ENCODE measurements around the gene DIDO1. TPM values are rescaled to one million over a fixed set of nuclear protein-coding genes. Genes with fewer than 3 reads are reported as not detected.
"Not testable (repeated sequence)": the region's sequence is repeated elsewhere in the genome, so short reads cannot be mapped to it uniquely, and the experiment has no call there.

DIDO1 gene
- total and polyA plus RNA-seq, 2 donors (not counting 1 experiment from before 2014, with no cell fraction given): 57.6 to 124 TPM

- H3K4me1 Mint-ChIP-seq: no peaks in the 10 kb centered on the region
- DNase-seq (no peak), ATAC-seq (ENCODE audit: low read depth) (no peak)
- no peaks in the 10 kb centered on the region for H3K9me3 Mint-ChIP-seq (ENCODE audit: insufficient read depth)
- TF ChIP-seq CTCF (IDR thresholded peaks at IDR 0.05): no peak
- TF ChIP-seq EZH2 (IDR thresholded peaks at IDR 0.05; ENCODE audit: borderline replicate concordance, insufficient read depth, low read depth, low read length, poor library complexity, severe bottlenecking): no peak
- Histone ChIP-seq H3K79me2 (ENCODE audit: control insufficient read depth, insufficient read depth, low read length) (peaks cover 5% of the 10 kb centered on the region), H3K36me3 (replicated peaks in 1 of 2; ENCODE audit: control extremely low read depth in 1 of 2, control insufficient read depth in 1 of 2, extremely low read depth in 1 of 2, insufficient read depth in 2 of 2, low read length in 1 of 2) (peaks cover 2 to 9% of the 10 kb centered on the region in 2 experiments), H3K4me2 (replicated peaks; ENCODE audit: low read depth, low read length, poor library complexity, severe bottlenecking) (no peak overlapping the region), H3K4me1 (ENCODE audit: control insufficient read depth in 2 of 2, insufficient read depth in 2 of 2, low read length in 2 of 2) (no peaks in the 10 kb centered on the region), H3K27ac (ENCODE audit: low read length in 2 of 2) (no peak overlapping the region), H3K9ac (ENCODE audit: low read length) (no peak overlapping the region), H3K27me3 (replicated peaks in 1 of 4; ENCODE audit: control extremely low read depth in 1 of 4, control insufficient read depth in 3 of 4, insufficient read depth in 4 of 4, low read length in 3 of 4) (no peaks in the 10 kb centered on the region), H3K9me3 (ENCODE audit: control extremely low read depth in 1 of 3, control insufficient read depth in 2 of 3, insufficient read depth in 1 of 3, low read length in 2 of 3) (no peaks in the 10 kb centered on the region), H2AFZ (ENCODE audit: insufficient read depth, low read depth, low read length, poor library complexity, severe bottlenecking) (no peak overlapping the region), H4K20me1 (ENCODE audit: control insufficient read depth, insufficient read depth, low read length, poor library complexity, severe bottlenecking) (no peaks in the 10 kb centered on the region), H3K4me3 (ENCODE audit: control extremely low read depth in 1 of 5, extremely low read depth in 1 of 5, insufficient read depth in 1 of 5, low read depth in 2 of 5, low read length in 4 of 5) (no peak overlapping the region)
- 97% methylated on average over 19 of the region's 22 CpGs for WGBS (ENCODE audit: insufficient coverage)
- no peak overlapping the region for H3K4me3 Mint-ChIP-seq
- H3K27ac Mint-ChIP-seq: no peak overlapping the region
- H3K27me3 Mint-ChIP-seq: no peaks in the 10 kb centered on the region
- ChIA-PET CTCF (no interaction called here), POLR2A (no interaction called here)
- intact Hi-C loops (cut with micrococcal nuclease): no loop called here
These were observed 75.9 kb downstream of the DIDO1 start for GRCh38 chr20:62850333-62850974.

GRCh38 chr20:62849431-62849830, 76.9 kb downstream of the DIDO1 start:
- H3K4me3 ChIP-seq (ENCODE audit: control extremely low read depth in 1 of 5, extremely low read depth in 1 of 5, insufficient read depth in 1 of 5, low read depth in 2 of 5, low read length in 4 of 5): no peak overlapping the region
- no peak overlapping the region for H3K4me2 ChIP-seq (replicated peaks; ENCODE audit: low read depth, low read length, poor library complexity, severe bottlenecking)
- H3K27me3 ChIP-seq (replicated peaks in 1 of 4; ENCODE audit: control extremely low read depth in 1 of 4, control insufficient read depth in 3 of 4, insufficient read depth in 4 of 4, low read length in 3 of 4): no peaks in the 10 kb centered on the region
- Mint-ChIP-seq H3K9me3 (ENCODE audit: insufficient read depth) (no peaks in the 10 kb centered on the region), H3K4me1 (no peaks in the 10 kb centered on the region), H3K27me3 (no peaks in the 10 kb centered on the region), H3K4me3 (no peak overlapping the region), H3K27ac (no peak overlapping the region)
- peaks cover 2 to 4% of the 10 kb centered on the region in 2 experiments for H3K36me3 ChIP-seq (replicated peaks in 1 of 2; ENCODE audit: control extremely low read depth in 1 of 2, control insufficient read depth in 1 of 2, extremely low read depth in 1 of 2, insufficient read depth in 2 of 2, low read length in 1 of 2)
- peaks cover 5% of the 10 kb centered on the region for H3K79me2 ChIP-seq (ENCODE audit: control insufficient read depth, insufficient read depth, low read length)
- H3K9ac ChIP-seq (ENCODE audit: low read length): no peak overlapping the region
- H4K20me1 ChIP-seq (ENCODE audit: control insufficient read depth, insufficient read depth, low read length, poor library complexity, severe bottlenecking): no peaks in the 10 kb centered on the region
- no peak for DNase-seq
- no peak for ATAC-seq (ENCODE audit: low read depth)
- no peaks in the 10 kb centered on the region for H3K9me3 ChIP-seq (ENCODE audit: control extremely low read depth in 1 of 3, control insufficient read depth in 2 of 3, insufficient read depth in 1 of 3, low read length in 2 of 3)
- TF ChIP-seq EZH2 (IDR thresholded peaks at IDR 0.05; ENCODE audit: borderline replicate concordance, insufficient read depth, low read depth, low read length, poor library complexity, severe bottlenecking) (no peak), CTCF (IDR thresholded peaks at IDR 0.05) (no peak)
- no peak overlapping the region for H2AFZ ChIP-seq (ENCODE audit: insufficient read depth, low read depth, low read length, poor library complexity, severe bottlenecking)
- ChIA-PET POLR2A (no interaction called here), CTCF (interaction anchor here (0.8 to 1.3 kb wide), 3 partner anchors 10 to 41 kb away, joined by 3 to 4 read pairs (median 3); no protein-coding TSS in a partner anchor)
- H3K4me1 ChIP-seq (ENCODE audit: control insufficient read depth in 2 of 2, insufficient read depth in 2 of 2, low read length in 2 of 2): no peaks in the 10 kb centered on the region
- H3K27ac ChIP-seq (ENCODE audit: low read length in 2 of 2): no peak overlapping the region
- intact Hi-C loops (cut with micrococcal nuclease): no loop called here

- H3K4me3 ChIP-seq (ENCODE audit: control extremely low read depth in 1 of 5, extremely low read depth in 1 of 5, insufficient read depth in 1 of 5, low read depth in 2 of 5, low read length in 4 of 5); POLR2A ChIA-PET: not testable (repeated sequence)
- 90% methylated on average over 2 of the region's 7 CpGs for WGBS (ENCODE audit: insufficient coverage)
These were observed 77.4 kb downstream of the DIDO1 start for GRCh38 chr20:62848917-62849316.

More at GRCh38 chr20:62848917-62849316, 77.4 kb downstream of the DIDO1 start:
- H3K4me1 ChIP-seq (ENCODE audit: control insufficient read depth in 2 of 2, insufficient read depth in 2 of 2, low read length in 2 of 2); H2AFZ ChIP-seq (ENCODE audit: insufficient read depth, low read depth, low read length, poor library complexity, severe bottlenecking); intact Hi-C loops (cut with micrococcal nuclease); H3K27ac ChIP-seq (ENCODE audit: low read length in 2 of 2); H3K79me2 ChIP-seq (ENCODE audit: control insufficient read depth, insufficient read depth, low read length); H3K4me3 Mint-ChIP-seq; H3K27ac Mint-ChIP-seq; H3K27me3 Mint-ChIP-seq; H4K20me1 ChIP-seq (ENCODE audit: control insufficient read depth, insufficient read depth, low read length, poor library complexity, severe bottlenecking); H3K4me2 ChIP-seq (replicated peaks; ENCODE audit: low read depth, low read length, poor library complexity, severe bottlenecking); H3K9me3 Mint-ChIP-seq (ENCODE audit: insufficient read depth); ATAC-seq (ENCODE audit: low read depth); H3K9me3 ChIP-seq (ENCODE audit: control extremely low read depth in 1 of 3, control insufficient read depth in 2 of 3, insufficient read depth in 1 of 3, low read length in 2 of 3); H3K36me3 ChIP-seq (replicated peaks in 1 of 2; ENCODE audit: control extremely low read depth in 1 of 2, control insufficient read depth in 1 of 2, extremely low read depth in 1 of 2, insufficient read depth in 2 of 2, low read length in 1 of 2); H3K27me3 ChIP-seq (replicated peaks in 1 of 4; ENCODE audit: control extremely low read depth in 1 of 4, control insufficient read depth in 3 of 4, insufficient read depth in 4 of 4, low read length in 3 of 4); H3K4me1 Mint-ChIP-seq; H3K9ac ChIP-seq (ENCODE audit: low read length); DNase-seq: not testable (repeated sequence)
- CTCF ChIA-PET: interaction anchor here (0.8 to 1.3 kb wide), 3 partner anchors 11 to 40 kb away, joined by 3 to 4 read pairs (median 3); no protein-coding TSS in a partner anchor

Data from B cell (primary cell).